Suprapubic skin (tissue), 4 donors: ENCODE data around the gene KCNJ1.

ENCODE experiments used
- EP300 ChIP-seq: sonication (generic); formaldehyde crosslinking; IDR thresholded peaks from one replicate; pipeline ENCODE4 v1.6.1; 2017; ENCODE audit warnings: antibody characterized with exemption
- POLR2A ChIP-seq, 2 donors: fragments of 450-650 bp; IDR thresholded peaks; one replicate each; pipeline ENCODE4 v1.6.1; 2017; ENCODE audit warnings: antibody characterized with exemption in 2 of 2, mild to moderate bottlenecking in 2 of 2, moderate library complexity in 2 of 2
- POLR2AphosphoS5 ChIP-seq, 3 donors: sonication (generic); formaldehyde crosslinking; IDR thresholded peaks; one replicate each; pipeline ENCODE4 v1.6.1; 2017; ENCODE audit warnings: antibody characterized with exemption in 3 of 3
- TF ChIP-seq, protein P1 (sequence below), 2 donors: fragments of 200-600 bp in 1 of 2; fragments of 450-650 bp in 1 of 2; sonication (generic) in 1 of 2; IDR thresholded peaks; one replicate each; pipeline ENCODE4 v1.5.1; 2016 to 2019; ENCODE audit warnings: antibody characterized with exemption in 2 of 2, mild to moderate bottlenecking in 1 of 2, moderate library complexity in 1 of 2

GRCh38 chr11:128835741-128836430, 31.2 kb downstream of the KCNJ1 start:
- TF ChIP-seq, protein P1, sequence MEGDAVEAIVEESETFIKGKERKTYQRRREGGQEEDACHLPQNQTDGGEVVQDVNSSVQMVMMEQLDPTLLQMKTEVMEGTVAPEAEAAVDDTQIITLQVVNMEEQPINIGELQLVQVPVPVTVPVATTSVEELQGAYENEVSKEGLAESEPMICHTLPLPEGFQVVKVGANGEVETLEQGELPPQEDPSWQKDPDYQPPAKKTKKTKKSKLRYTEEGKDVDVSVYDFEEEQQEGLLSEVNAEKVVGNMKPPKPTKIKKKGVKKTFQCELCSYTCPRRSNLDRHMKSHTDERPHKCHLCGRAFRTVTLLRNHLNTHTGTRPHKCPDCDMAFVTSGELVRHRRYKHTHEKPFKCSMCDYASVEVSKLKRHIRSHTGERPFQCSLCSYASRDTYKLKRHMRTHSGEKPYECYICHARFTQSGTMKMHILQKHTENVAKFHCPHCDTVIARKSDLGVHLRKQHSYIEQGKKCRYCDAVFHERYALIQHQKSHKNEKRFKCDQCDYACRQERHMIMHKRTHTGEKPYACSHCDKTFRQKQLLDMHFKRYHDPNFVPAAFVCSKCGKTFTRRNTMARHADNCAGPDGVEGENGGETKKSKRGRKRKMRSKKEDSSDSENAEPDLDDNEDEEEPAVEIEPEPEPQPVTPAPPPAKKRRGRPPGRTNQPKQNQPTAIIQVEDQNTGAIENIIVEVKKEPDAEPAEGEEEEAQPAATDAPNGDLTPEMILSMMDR (IDR thresholded peaks at IDR 0.05): no peak
- TF ChIP-seq POLR2A (IDR thresholded peaks at IDR 0.05) (no peak), POLR2AphosphoS5 (IDR thresholded peaks at IDR 0.05) (no peak), EP300 (no peak)
